ENCODE data around the gene GAS7.

DNA sequence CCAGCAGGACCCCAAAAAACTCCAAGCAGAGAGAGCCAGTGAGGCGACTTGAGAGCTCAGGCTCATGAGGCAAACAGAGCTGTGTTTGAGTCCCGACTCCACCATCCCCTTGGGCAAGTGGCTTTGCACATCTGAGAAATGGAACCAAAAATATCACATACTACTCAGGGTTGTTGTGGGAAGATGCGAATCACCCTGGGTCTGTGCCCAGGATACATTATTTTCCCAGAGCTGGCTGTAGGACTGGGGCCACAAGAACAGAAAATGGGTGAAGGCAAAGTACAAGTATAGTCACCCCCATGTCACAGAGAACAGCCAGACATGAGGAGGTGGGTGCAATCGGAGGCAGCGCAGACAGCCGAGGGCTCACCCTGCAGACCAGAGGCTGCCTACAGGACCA is 127.3 kb downstream of the GAS7 start:
- TF ChIP-seq POLR2A (IDR thresholded peaks at IDR 0.05; ENCODE audit: low read length) (no peak), GATA1 (IDR thresholded peaks at IDR 0.05; ENCODE audit: low read depth, low read length) (no peak)
